GM21381 (cell line): ENCODE results near the gene ETF1.
A peak's percentile ranks its signal among the peaks of the same experiment; 100 is the strongest.

Source experiments
- ATAC-seq: cut with Tn5 transposase; IDR thresholded peaks from one replicate; pipeline ENCODE4 v1.9.1; 2021; ENCODE audit warnings: mild to moderate bottlenecking, moderate library complexity; ENCODE audit not compliant: unreplicated experiment

ETF1 gene

DNA sequence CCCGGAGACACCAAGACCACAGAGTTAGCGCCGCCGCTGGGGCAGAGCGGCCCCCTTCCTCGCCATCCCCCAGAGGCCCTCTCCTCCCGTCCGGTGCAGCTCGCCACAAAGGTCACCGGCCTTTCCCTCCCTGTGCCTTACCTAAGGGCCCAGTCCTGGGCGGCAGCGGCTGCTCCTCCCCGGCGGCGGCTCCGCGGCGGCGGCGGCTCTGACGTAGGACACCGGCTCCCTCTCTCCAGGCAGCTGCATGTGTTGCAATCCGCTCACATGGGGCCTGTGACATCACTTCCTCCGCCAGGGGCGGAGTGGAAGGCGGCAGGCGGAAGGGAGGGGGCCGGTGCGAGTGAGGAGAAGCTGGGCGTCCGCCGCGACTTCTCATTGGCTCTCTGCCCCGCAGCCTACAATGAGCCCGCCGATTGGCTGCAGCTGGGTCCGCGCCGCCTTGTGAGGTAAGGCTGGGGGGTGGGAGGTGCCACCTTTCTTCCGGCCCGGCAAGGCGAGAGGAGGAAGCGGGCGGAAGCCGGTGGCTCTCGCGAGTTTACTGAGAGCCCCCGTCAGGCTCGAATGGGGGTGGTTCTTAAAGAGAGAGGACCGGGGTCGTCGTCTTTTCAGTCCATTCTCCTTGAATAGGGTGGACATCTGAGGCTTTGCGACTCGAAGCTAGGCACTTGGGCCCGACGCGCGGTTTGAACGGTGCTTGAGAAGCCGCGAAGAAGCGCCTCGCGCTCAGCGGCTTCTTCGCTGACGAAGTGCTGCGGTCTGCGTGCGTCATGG lies at the start of gene ETF1:
ETF1 (minus strand) TSS at position 281 of the 774 bp plus-strand sequence. CDS start 318 bp downstream, outside the sequence.
- ATAC-seq, result peak; percentile 93

DNA sequence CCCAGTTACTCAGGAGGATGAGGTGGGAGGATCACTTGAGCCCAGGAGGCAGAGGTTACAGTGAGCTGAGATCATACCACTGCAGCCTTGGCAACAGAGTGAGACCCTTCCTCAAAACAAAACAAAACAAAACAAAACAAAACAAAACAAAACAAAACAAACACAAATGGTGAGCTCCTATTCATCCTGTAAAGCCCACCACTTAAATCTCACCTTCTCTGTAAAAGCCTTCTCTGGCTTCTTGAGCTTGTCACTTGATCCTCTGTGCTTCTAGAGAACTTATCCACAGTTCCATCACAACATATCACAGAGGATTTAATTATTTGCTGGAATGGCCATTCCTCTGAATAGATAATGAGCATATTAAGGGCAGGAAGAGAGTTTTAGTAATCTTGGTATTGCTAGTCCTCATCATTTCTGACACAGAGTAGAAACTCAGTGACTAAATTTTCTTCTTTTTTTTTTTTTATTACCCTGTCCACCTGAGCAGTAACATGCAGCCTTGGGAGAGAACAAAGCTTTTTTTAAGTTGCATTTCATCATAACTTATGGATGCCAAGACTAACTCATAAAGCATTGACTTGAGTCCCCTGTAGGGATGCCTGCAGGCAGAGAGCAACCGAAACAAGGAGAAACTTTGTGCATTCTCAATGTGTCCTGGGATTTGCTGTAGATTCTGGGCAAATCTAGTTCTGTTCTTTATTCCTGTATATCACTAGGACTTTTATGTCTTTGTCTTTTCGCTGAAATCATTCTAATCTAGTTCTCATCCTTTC lies 45.2 kb upstream of the ETF1 start:
- ATAC-seq, result no peak

DNA sequence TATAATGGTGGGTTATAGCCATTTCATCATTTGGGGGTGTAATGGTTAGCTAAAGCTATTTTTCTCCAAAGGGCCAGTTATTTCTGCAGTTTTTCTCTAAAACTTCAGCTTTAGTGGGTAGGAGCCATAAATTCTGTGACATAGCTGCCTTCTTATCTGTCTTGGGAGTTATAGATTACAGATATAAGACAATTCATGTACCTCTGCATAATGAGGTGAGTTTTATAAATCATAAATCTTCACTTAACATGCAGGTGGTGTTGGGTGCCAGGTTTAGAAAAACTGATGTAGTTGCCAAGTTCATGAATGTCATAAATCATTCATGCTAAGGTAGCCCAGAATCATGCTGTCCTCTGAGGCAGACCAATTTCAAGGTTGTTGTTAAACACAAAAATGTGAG lies 42.1 kb upstream of the ETF1 start:
- ATAC-seq, result no peak

DNA sequence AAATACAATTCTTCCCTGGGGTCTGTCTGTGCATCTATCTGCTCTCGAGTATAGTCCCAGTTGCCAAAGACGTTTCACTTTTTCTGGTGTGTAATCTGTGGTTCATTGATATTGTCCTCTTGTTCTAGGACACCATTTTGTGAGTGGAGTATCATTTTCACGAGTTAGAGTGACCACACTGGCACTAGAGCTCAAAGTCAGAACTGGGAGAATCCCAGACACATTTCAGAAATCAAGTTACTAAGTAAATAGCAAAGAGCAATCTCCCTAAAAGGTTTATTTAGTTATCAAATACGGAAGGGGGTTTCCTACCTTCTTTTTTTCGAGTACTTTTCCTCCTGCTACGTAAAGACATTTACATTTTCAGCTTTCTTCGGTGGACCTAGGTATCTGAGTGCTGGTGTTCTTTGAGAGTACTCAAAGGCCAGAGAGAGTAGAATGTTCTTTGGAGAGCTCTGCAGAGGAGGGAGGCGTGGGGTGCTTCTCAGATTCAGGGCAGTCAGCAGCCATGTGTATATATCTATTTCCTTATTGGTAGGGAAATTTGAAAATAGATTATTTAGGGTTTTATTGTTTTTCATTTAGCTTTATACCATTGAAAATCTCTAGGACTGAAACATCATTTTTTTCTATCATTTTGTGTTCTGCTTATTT lies 41.1 kb upstream of the ETF1 start:
- ATAC-seq, result no peak

DNA sequence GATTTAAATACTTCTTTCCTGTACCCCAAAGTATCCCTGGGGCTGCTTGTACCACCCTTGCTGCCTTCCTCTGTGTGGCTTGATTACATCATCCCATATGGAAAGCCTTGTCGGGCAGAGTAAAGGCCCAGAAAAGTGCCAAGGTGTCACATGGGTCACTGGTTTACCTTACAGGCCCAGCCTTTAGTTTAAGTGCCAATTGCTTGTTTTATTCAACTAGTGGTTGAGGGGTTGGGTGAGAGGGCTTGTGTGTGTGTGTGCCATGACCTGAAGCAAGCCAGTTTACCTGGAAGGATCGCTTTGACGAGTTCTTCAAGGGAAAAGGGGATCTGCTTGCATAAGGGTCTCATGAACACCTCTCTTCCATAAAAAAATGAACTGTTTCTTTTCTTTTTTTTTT lies 39.9 kb upstream of the ETF1 start:
- no peak for ATAC-seq

DNA sequence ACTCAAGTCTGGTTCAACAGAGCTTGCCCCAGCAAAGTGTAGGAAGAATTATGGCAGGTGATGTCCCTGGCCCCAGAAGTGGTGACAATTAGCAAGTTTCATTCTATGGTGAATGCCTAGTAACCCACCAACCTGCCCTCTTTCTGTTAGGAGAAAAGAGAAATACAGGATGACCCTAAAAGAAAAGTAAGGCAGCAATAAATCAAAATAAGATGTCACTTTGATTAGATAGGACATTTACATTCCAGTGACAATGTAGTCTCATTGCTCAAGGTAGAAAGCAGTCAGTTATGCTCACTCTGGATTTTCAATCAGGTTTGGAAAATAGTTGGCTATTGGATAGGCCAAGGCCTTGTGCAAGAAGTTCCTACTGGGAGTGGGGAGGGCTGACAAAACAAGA lies 37.7 kb upstream of the ETF1 start:
- ATAC-seq, result no peak

DNA sequence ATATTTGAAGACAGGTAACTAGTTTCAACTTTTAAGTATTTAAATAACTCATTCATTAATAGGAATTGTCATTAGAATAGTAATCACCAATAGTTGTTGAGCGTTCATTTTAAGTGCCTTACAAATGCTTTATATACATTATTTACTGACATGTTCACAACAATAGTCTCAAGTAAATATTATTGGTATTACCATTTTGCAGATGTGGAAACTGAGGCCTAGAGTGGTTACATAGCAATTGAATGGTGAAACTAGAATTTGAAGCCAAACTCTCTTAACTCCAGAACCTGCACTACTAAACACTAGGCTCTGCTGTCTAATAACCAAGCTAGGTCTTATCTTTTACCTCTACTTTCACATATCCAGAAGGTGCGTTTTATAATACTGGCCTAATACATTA lies 37.0 kb upstream of the ETF1 start:
- no peak for ATAC-seq

DNA sequence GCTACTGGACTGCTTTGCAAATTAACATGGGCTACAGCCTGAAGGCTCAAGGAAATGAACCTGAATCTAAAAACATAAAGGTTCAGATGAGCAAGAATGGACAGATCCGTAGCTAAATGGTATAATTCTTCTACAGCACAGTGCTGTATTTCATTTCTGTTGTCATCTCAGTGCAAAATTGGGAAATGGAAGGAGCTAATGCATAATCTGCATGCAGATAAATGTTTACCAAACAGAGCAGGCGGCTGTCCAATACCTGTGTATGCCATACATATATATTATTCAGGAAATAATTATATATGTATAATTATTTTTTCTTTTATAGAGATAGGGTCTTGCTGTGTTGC lies 36.5 kb upstream of the ETF1 start:
- ATAC-seq, result no peak

DNA sequence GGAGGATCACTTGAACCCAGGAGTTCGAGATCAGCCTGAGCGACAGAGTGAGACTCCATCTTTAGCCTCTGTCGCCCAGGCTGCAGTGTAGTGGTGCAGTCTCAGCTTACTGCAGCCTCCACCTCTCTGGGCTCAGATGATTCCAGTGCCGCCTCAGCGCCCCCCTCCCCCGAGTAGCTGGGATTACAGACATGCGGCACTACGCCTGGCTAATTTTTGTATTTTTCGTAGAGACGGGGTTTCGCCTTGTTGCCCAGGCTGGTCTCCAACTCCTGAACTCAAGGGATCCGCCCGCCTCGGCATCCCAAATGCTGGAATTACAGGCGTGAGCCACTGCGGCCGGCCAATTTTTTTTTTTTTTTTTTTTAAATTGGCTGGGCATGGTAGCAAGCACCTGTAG lies 34.4 kb upstream of the ETF1 start:
- ATAC-seq, result no peak

DNA sequence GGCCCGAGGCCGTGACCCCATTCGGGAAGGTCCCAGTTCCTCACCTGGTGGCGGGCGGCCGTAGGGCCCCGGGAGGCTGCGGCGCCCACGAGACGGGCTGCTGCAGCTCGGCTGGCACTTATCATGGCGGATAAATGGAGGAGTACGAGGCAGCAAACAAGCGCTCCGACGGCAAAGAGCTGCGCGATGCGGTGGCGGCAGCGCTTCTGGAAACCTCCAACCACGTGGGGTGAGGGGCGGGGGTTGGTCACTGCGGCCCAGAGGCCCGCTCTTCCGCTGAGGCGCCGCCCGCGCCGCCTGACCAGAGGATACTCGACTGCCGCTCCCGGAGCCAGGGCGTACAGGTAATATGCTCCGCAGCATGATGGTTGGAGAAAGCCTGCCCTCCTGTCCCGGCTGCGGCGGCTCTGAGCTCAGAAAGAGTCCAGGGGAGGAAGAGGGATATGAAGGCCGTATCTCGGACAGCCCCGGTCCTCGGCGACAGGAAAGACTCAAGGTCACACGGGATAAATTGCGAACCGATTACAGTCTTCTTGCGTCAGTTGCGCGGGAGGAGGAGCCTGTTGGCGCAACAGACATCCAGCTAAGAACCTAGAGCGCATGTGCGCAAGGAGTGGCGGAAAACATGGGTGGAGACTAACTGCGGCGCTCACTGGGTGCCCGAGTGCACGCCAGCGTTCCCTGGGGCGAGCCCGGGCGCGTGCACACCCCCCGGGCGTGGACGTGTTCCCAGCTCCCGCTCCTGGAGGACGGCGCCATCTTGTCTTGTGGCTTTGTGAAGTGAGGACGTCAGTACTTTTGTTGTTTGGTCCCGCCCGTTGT lies 32.4 kb upstream of the ETF1 start, which contains the start of gene HSPA9:
HSPA9 (minus strand) TSS at position 208 of the 822 bp plus-strand sequence; CDS start at position 125, 83 bp downstream.
- peak; percentile 80 for ATAC-seq

DNA sequence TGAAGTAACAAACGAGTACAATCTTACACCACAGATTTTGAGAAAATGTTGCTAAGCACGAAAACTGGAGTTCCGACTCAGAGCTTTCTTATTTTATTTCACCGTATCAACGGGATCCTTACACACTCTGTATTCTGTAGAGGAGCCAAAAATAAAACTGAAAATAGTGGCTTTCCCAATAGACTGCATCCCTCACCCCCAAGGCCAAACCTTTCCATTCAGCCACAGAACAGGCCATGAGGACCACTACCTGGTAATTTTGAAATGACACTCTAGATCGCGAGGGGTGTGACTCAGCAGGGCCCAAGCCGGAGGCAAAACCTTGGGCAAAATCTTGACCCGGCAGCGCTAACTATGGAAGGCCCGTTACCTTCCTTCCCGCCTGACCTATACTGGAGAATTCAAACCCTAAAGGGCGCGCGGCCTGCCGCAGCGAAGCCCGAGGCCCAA lies 31.7 kb upstream of the ETF1 start:
- ATAC-seq, result peak; percentile 3

DNA sequence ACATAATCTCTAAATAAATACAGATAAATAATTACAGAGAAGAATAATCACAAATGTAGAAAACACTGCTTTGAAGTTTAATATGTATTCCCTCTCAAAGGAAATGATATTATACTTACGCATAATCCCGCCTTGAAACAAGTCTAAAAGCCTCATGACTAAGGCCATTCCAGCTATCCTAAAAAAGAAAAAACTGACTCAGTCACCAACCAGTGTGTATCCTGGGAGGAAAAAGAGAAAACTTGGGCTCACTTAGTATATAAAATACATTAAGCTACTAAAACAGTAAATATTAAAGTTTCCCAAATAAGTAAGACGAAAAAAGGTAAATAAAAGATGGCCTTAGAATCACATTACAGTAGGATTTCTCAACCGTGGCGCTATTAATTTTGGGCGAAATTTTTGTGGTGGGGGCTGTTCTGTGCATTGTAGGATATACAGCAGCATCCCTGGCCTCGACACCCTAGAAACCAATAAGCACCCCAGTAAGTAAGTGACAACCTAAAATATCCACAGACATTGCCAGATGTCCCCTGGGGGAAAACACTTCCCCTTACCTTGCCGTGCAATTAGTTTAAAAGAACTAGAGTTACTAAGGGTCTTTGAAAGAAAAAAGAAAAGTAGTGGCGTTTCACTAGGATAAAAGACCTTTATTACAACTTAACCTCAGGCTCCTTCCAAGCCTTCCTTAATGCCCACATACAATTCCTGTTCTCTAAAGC lies 31.1 kb upstream of the ETF1 start:
- ATAC-seq, result no peak

DNA sequence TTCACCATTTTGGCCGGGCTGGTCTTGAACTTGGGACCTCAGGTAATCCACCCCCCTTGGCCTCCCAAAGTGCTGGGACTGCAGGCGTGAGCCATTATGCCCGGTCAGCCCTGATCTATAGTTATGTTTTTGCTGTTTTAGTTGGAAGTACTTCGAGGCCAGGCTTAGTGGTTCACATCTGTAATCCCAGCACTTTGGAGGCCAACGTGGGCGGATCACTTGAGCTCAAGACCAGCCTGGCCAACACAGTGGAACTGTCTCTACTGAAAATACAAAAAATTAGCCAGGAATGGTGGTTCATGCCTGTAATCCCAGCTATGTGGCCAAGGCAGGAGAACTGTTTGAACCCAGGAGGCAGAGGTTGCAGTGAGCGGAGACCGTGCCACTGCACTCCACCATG lies 30.2 kb upstream of the ETF1 start:
- no peak for ATAC-seq

DNA sequence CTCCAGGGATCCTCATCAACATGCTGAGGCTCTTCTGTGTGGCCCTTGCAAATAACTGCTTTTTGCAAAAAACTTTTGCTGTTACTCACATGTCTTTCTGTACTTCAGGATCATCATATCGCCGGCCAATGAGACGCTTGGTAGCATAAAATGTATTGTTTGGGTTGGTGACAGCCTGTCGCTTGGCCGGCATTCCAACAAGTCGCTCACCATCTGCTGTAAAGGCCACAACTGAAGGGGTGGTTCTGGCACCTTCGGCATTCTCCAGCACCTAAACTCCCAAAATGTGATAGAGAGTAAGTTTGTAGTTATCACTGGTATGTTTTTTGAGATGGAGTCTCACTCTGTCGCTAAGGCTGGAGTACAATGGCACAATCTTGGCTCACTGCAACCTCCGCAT lies 27.8 kb upstream of the ETF1 start:
- ATAC-seq, result no peak

DNA sequence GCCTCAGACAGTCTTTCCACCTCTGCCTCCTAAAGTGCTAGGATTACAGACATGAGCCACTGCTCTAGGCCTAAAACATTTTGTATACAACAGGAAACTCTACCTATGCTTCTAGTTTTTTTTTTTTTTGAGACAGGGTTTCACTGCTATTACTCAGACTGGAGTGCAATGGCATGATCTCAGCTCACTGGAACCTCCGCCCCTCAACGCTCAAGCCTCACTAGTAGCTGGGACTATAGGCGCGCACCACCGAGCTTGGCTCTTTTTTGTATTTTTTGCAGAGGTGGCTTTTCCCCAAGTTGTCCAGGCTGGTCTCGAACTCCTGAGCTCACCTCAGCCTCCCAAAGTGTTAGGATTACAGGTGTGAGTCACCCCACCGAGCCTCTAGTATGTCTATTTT lies 26.7 kb upstream of the ETF1 start:
- ATAC-seq, result no peak

DNA sequence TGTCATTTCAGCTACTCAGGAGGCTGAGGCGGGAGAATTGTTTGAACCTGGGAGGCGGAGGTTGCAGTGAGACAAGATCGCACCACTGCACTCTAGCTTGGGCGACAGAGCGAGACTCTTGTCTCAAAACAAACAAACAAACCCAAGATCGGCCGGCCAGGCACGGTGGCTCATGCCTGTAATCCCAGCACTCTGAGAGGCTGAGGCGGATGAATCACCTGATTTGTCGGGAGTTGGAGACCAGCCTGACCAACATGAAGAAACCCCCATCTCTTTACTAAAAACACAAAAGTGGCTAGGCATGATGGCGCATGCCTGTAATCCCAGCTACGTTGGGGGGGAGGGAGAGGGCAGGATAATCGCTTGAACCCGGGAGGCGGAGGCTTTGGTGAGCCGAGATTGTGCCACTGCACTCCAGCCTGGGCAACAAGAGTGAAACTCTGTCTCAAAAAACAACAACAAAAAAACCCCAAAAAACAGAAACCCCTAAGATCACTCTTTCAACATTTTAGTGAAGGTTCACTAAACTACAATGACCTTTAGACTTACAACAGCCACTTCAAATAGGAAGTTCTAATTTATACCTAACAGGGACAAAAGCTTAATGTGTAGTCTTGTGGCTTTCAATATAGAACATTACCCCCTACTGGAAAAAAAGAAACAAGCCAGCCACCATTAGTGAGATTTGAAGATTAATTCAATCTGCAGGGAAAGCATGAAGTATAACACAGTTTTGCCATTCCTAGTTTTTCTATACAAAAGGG lies 25.2 kb upstream of the ETF1 start:
- ATAC-seq, result no peak

DNA sequence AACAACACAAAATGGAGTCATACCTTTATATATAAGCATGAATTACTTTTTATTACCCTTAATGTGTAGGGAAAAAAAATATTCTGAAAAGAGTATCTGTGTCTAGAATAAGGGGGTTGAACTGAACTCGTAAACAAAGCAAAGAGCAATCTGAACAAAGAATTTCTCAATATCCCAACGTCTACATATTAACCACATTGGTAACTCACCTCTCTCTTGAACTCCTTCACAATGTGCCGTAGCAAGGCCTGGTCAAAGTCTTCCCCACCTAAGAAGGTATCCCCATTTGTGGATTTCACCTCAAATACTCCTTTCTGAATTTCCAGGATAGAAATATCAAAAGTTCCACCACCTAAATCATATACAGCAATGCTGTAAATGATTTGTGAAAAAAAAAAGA lies 23.8 kb upstream of the ETF1 start:
- ATAC-seq, result no peak

DNA sequence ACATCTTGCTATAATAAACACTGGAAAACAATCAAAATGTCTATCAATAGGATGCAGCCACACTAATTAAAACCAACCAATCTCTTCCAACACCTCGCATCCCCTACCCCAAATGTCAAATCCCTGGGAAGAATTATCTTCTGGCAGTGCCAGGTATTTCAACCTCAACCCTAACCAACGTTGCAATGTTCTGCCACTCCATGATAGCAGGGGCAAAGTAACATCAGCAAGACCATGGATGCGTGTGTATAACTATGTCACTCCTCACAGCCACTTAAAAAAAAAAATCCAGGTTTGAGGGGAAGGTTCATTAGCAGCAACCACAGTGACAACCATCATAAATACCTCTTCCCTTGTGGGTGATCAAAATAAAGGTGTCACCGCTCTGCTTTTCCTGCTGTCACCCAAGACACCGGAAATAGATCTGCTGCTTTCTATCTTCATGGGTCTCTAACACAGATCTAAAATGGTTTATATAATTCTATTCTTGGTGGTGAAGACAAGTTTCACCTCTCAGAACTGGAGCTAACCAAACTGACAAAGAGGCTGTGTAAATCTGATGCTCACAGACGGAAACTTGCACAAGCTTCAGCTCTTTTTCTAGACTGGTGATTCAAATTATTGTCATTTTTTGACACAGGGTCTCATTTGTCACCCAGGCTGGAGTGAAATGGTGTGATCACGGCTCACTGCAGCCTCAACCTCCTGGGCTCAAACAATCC lies 22.2 kb upstream of the ETF1 start:
- ATAC-seq, result peak; percentile 76

DNA sequence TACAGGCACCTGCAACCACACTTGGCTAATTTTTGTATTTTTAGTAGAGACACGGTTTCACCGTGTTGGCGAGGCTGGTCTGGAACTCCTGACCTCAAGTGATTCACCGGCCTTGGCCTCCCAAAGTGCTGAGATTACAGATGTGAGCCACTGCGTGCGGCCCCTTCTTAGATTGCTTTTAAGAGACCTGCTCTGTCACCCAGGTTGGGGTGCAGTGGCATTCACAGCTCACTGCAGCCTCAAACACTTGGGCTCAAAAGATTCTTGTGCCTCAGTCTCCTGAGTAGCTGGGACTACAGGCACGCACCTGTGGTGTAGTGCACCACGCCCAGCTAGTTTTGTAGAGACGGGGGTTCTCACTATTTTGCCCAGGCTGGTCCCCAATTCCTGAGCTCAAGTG lies 21.2 kb upstream of the ETF1 start:
- no peak for ATAC-seq
